Fibroblast of lung (primary cell): ENCODE measurements around the gene FAM209B. TPM values are rescaled to one million over a fixed set of nuclear protein-coding genes. Genes with fewer than 3 reads are reported as not detected.

Experiments used
- DNase-seq, 2 donors: peaks; one replicate each; pipeline versions ENCODE4 v3.0.0 to v3.0.0-alpha.2; 2010; ENCODE audit warnings: low read depth in 2 of 2
- H2AFZ ChIP-seq: 2 replicates; pipeline ENCODE4 v1.5.1; 2012; ENCODE audit warnings: low read length, control low read depth, inconsistent platforms
- H3K27ac ChIP-seq: 2 replicates; pipeline ENCODE4 v1.5.1; 2011; ENCODE audit warnings: low read length, control low read depth; ENCODE audit not compliant: insufficient read depth
- H3K27me3 ChIP-seq: 2 replicates; pipeline ENCODE4 v1.5.1; 2011; ENCODE audit warnings: mild to moderate bottlenecking, low read length; ENCODE audit not compliant: control insufficient read depth, insufficient read depth
- H3K36me3 ChIP-seq: 2 replicates; pipeline ENCODE4 v1.5.1; 2011; ENCODE audit warnings: low read length; ENCODE audit not compliant: control insufficient read depth, insufficient read depth
- H3K4me1 ChIP-seq: 2 replicates; pipeline ENCODE4 v1.5.1; 2011; ENCODE audit warnings: low read length; ENCODE audit not compliant: control insufficient read depth, insufficient read depth; ENCODE audit errors: extremely low read depth
- H3K4me2 ChIP-seq: 2 replicates; pipeline ENCODE4 v1.5.1; 2011; ENCODE audit warnings: low read length, control low read depth; ENCODE audit not compliant: insufficient read depth; ENCODE audit errors: extremely low read depth
- H3K4me3 ChIP-seq, 4 experiments: fragments of 200-600 bp in 1 of 4; sonication (generic) in 1 of 4; replicated peaks in 1 of 4; 2 replicates each; pipeline ENCODE4 v1.5.1; 2011 to 2016; ENCODE audit warnings: low read length in 4 of 4, low read depth in 3 of 4, mild to moderate bottlenecking in 3 of 4, control low read depth in 2 of 4, inconsistent platforms in 1 of 4, mixed read lengths in 1 of 4; ENCODE audit not compliant: insufficient read depth in 1 of 4; ENCODE audit errors: control extremely low read depth in 1 of 4
- H3K79me2 ChIP-seq: 2 replicates; pipeline ENCODE4 v1.5.1; 2012; ENCODE audit warnings: mild to moderate bottlenecking, low read length, inconsistent platforms; ENCODE audit not compliant: control insufficient read depth, insufficient read depth
- H3K9ac ChIP-seq: 2 replicates; pipeline ENCODE4 v1.5.1; 2011; ENCODE audit warnings: mild to moderate bottlenecking, low read length, control low read depth; ENCODE audit not compliant: insufficient read depth
- H3K9me3 ChIP-seq: 2 replicates; pipeline ENCODE4 v1.5.1; 2012; ENCODE audit warnings: low read depth, low read length; ENCODE audit not compliant: control insufficient read depth, insufficient read depth
- H4K20me1 ChIP-seq: 2 replicates; pipeline ENCODE4 v1.5.1; 2011; ENCODE audit warnings: low read length; ENCODE audit not compliant: control insufficient read depth, insufficient read depth; ENCODE audit errors: extremely low read depth
- CTCF ChIP-seq, 2 donors: IDR thresholded peaks in 1 of 2; conservative IDR thresholded peaks in 1 of 2; 1 replicate in 1 of 2; 2 replicates in 1 of 2; pipeline ENCODE4 v1.5.1; 2011 to 2012; ENCODE audit warnings: low read length in 2 of 2, control low read depth in 1 of 2, inconsistent platforms in 1 of 2, low read depth in 1 of 2, mild to moderate bottlenecking in 1 of 2
- polyA plus RNA-seq, 2 donors: library from polyadenylated mRNA; depleted of rRNA in 1 of 2; stranded (reverse) in 1 of 2; unstranded in 1 of 2; fragments of >200 nt; gene quantifications; 2 replicates each; pipeline ENCODE4 v1.2.1, GENCODE V29; 2011 to 2012; ENCODE audit warnings: missing spikeins in 1 of 2
- total RNA-seq: library from RNA; depleted of rRNA; stranded (reverse); fragments of >200 nt; gene quantifications from 2 replicates; pipeline ENCODE4 v1.2.1, GENCODE V29; 2014

The FAM209B gene
- total and polyA plus RNA-seq, 2 donors (not counting 1 experiment from before 2014, with no cell fraction given) = 0.18 TPM; not detected in 1

DNA sequence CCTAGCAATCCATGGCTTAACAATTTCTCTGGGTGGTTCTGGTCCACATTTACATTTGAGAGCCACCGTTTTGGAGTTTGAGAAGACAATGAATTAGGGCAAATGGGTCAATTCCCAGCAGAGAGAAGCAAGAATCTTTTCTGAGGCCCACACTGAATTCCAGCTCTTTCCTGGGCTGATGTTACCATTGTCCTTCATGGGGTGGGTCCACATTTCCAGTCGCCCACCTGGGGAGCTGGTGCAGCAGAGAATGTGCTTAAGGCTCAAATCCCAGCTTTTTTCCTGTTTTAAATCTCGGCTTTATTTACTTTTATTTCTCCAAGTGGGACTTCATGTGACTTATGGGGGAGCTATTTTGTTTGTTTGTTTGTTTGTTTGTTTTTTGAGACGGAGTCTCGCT lies 51.9 kb downstream of the FAM209B start:
- Histone ChIP-seq H3K4me3 (no peak overlapping the region), H3K9me3 (no peaks in the 10 kb centered on the region), H3K4me2 (no peak overlapping the region), H3K79me2 (no peaks in the 10 kb centered on the region), H3K27me3 (no peaks in the 10 kb centered on the region), H3K9ac (no peak overlapping the region), H3K27ac (no peak overlapping the region), H2AFZ (no peak overlapping the region), H3K36me3 (no peaks in the 10 kb centered on the region), H3K4me1 (no peaks in the 10 kb centered on the region), H4K20me1 (no peaks in the 10 kb centered on the region)
- no peak for DNase-seq
- no peak for TF ChIP-seq CTCF (conservative IDR thresholded peaks at IDR 0.05 in 1 of 2, IDR thresholded peaks at IDR 0.05 in 1 of 2; ENCODE audit: low read depth in 1 of 2, low read length in 2 of 2)

Other genes starting within 250 kb of the FAM209B start
- 71.9 and 120 TPM in 2 replicates for gene FAM210B, start 174.3 kb upstream of the FAM209B start, total RNA-seq
- gene FAM210B, start 174.3 kb upstream of the FAM209B start, polyA plus RNA-seq = 63.6 and 90.6 TPM in 2 replicates
- gene AURKA, start 141.0 kb upstream of the FAM209B start, total RNA-seq = 4.9 and 27.7 TPM in 2 replicates
- gene AURKA, start 141.0 kb upstream of the FAM209B start, polyA plus RNA-seq = 32.7 and 89.3 TPM in 2 replicates
- gene CSTF1, start 140.6 kb upstream of the FAM209B start, total RNA-seq = 28.8 and 31.2 TPM in 2 replicates
- gene CSTF1, start 140.6 kb upstream of the FAM209B start, polyA plus RNA-seq = 55.2 and 68.6 TPM in 2 replicates
- 14.9 and 17.7 TPM in 2 replicates for gene CASS4, start 121.0 kb upstream of the FAM209B start, total RNA-seq
- gene CASS4, start 121.0 kb upstream of the FAM209B start, polyA plus RNA-seq = 63.7 and 65.8 TPM in 2 replicates
- 86.3 and 100 TPM in 2 replicates for gene RTF2, start 64.6 kb upstream of the FAM209B start, total RNA-seq
- 107 and 117 TPM in 2 replicates for gene RTF2, start 64.6 kb upstream of the FAM209B start, polyA plus RNA-seq
- gene FAM209A, start 8.5 kb upstream of the FAM209B start, total RNA-seq = not detected in 2 replicates
- 0.07 TPM in 1 of 2 replicates, not detected in the other for gene FAM209A, start 8.5 kb upstream of the FAM209B start, polyA plus RNA-seq
- not detected in 2 replicates for gene TFAP2C, start 96.1 kb downstream of the FAM209B start, total RNA-seq
- gene TFAP2C, start 96.1 kb downstream of the FAM209B start, polyA plus RNA-seq = 0.24 and 0.39 TPM in 2 replicates